Measurements from ENCODE around the gene SNX1.

The SNX1 gene

DNA sequence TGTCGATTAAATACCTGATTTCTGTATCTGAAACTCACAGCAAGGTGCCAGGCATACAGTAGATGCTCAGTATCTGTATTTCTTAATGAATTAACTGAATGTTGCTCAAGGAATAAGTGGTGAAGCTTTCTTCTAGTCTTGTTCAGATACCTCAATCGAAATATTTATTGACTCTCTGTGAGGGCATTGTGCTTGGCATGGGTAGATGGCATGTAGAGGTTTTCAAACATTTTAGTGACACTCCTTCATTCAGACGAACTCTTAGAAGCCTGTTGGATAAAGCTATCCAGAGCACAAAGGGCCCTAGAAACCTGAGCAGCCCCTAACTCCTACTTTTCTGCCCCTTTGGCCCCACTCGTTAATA, 369 bp upstream of the SNX1 start:
- peak overlapping the region in 1 of 2 donors; percentile 36 for H3K4me3 ChIP-seq (replicated peaks in 1 of 2; ENCODE audit: low read depth in 2 of 2, low read length in 2 of 2)
- no peak for TF ChIP-seq CTCF (IDR thresholded peaks at IDR 0.05; ENCODE audit: low read depth, low read length)
- peak in 1 of 2 donors; percentile 22 for DNase-seq (ENCODE audit: low read depth in 2 of 2)

DNA sequence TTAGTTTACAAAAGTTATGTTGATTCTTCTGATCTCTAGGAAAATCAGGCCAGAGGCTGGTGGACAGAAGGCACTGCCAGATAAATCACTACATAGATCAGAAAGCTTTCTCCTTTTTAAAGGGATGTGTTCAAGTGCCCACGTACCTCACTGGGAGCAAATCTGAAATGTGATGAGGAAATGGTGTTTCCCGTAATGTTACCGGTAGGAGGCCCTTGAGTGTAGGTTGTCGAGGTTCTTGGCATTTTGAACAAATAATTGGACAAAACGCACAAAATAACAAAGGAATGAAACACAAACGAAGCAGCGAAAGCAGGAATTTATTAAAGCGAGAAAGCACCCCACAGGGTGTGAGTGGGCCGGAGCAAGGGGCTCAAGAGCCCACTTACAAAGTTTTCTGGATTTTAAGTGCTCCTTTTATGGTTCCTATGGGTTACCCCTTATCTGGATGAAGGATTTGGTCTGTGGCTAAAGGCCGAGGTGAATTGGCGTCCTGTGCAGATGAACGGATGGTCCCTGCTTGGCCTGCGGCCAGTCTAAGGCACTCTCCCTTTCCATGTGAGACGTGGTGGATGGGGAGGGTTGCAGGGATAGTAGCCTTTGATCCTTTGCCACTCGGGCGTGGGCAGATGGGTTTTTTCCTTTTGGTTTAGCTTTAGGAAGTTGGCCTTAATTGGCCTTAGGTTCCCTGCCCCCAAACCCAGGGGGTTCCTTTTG, 1.0 kb downstream of the SNX1 start:
- peak; percentile 14 for TF ChIP-seq CTCF (IDR thresholded peaks at IDR 0.05; ENCODE audit: low read depth, low read length)
- DNase-seq (ENCODE audit: low read depth in 2 of 2), result peak; percentile 49 to 56
- peak overlapping the region; percentile 96 to 97 for H3K4me3 ChIP-seq (replicated peaks in 1 of 2; ENCODE audit: low read depth in 2 of 2, low read length in 2 of 2)

DNA sequence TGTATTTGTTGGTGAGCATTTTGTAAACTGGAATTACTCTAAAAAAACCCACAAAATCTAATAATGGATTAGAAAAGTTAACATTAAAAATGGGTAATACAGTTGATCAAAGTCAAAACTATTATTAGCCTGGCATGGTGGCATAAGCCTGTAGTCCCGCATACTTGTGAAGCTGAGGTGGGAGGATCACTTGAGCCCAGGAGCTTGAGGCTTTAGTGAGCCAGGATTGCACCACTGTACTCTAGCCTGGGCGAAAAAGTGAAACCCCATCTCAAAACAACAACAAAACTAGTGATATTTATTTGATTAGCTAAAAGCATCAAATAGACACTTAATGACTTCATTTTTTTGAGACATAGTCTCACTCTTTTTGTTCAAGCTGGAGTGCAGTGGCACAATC, 3.6 kb downstream of the SNX1 start:
- DNase-seq (ENCODE audit: low read depth in 2 of 2), result no peak
- no peak overlapping the region for H3K4me3 ChIP-seq (replicated peaks in 1 of 2; ENCODE audit: low read depth in 2 of 2, low read length in 2 of 2)
- no peak for TF ChIP-seq CTCF (IDR thresholded peaks at IDR 0.05; ENCODE audit: low read depth, low read length)

- H3K4me3 ChIP-seq (replicated peaks in 1 of 2; ENCODE audit: low read depth in 2 of 2, low read length in 2 of 2), result no peak overlapping the region
- no peak for TF ChIP-seq CTCF (IDR thresholded peaks at IDR 0.05; ENCODE audit: low read depth, low read length)
- no peak for DNase-seq (ENCODE audit: low read depth in 2 of 2)
Observed at GRCh38 chr15:64100958-64101357, 5.2 kb downstream of the SNX1 start.

- no peak for DNase-seq (ENCODE audit: low read depth in 2 of 2)
- no peak overlapping the region for H3K4me3 ChIP-seq (replicated peaks in 1 of 2; ENCODE audit: low read depth in 2 of 2, low read length in 2 of 2)
- no peak for TF ChIP-seq CTCF (IDR thresholded peaks at IDR 0.05; ENCODE audit: low read depth, low read length)
Observed at GRCh38 chr15:64102497-64102896, 6.7 kb downstream of the SNX1 start.

DNA sequence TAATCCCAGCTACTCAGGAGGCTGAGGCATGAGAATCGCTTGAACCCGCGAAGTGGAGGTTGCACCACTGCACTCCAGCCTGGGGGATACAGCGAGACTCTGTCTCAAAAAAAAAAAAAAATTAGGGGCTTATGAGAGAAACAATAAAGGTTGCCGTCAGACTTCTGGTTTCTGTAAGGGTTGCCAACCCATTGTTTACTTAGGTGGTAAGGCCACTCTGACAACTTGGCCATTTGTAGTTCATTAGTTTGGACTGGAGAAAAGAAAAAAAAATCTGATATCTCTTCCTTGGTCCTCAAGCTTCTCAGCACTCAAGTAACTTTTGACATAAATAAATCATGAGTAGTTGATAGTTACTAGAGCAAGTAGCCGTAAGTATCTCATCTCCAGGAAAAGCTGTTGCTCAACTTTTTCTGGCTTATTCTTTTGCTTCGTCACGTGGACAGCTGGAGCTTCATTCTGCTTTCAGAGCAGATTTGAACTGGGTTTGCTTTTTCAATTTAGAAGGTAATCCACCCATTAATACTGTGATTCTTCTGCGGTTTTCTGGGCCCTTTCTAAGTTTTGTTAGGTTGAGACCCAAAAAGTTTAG, 9.4 kb downstream of the SNX1 start:
- DNase-seq (ENCODE audit: low read depth in 2 of 2), result peak; percentile 77 to 90
- no peak for TF ChIP-seq CTCF (IDR thresholded peaks at IDR 0.05; ENCODE audit: low read depth, low read length)
- no peak overlapping the region for H3K4me3 ChIP-seq (replicated peaks in 1 of 2; ENCODE audit: low read depth in 2 of 2, low read length in 2 of 2)

Measured in cardiac fibroblast (primary cell).